ENCODE data around the gene SLC6A18.
"Not testable (repeated sequence)": the region's sequence is repeated elsewhere in the genome, so short reads cannot be mapped to it uniquely, and the experiment has no call there.

Gene SLC6A18

GRCh38 chr5:1261643-1262042 is 36.5 kb downstream of the SLC6A18 start:
- DNase-seq = no peak

DNA sequence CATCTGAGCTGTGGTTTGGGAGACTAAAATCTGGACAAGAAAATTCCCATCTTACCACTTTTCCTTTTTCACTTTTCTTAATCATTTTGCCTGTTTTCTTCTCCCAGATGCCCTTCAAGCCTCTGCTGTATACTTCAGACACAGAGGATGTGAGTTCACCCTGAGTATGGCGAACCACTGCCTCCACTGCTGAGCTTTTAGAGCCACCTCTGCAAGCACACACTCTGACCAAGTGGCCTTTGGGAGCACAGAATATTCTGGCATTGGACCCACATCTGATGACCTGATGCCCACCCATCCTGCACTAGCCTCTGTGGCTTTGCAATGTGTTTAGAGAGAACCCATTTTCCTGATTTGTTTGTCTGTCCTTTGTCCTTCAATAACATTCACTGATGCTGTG is 37.2 kb downstream of the SLC6A18 start:
- no peak for DNase-seq

DNA sequence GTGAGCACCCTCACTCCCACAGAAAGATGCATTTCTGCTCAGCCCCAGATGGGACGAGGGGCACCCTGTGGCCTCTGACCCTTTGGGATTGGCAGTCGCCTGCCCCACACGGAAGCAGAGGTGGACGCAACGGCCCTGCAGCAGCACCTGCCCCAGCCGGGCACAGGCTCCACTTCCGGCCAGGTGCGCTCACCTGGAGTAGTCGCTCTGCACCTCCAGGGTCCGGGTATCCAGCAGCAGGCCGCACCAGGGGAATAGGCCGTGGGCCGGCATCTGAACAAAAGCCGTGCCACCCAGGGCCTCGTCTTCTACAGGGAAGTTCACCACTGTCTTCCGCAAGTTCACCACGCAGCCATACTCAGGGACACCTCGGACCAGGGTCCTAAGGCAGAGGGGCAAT is 39.0 kb downstream of the SLC6A18 start:
- no peak for DNase-seq

GRCh38 chr5:1265026-1265425 is 39.8 kb downstream of the SLC6A18 start:
- DNase-seq = no peak

DNA sequence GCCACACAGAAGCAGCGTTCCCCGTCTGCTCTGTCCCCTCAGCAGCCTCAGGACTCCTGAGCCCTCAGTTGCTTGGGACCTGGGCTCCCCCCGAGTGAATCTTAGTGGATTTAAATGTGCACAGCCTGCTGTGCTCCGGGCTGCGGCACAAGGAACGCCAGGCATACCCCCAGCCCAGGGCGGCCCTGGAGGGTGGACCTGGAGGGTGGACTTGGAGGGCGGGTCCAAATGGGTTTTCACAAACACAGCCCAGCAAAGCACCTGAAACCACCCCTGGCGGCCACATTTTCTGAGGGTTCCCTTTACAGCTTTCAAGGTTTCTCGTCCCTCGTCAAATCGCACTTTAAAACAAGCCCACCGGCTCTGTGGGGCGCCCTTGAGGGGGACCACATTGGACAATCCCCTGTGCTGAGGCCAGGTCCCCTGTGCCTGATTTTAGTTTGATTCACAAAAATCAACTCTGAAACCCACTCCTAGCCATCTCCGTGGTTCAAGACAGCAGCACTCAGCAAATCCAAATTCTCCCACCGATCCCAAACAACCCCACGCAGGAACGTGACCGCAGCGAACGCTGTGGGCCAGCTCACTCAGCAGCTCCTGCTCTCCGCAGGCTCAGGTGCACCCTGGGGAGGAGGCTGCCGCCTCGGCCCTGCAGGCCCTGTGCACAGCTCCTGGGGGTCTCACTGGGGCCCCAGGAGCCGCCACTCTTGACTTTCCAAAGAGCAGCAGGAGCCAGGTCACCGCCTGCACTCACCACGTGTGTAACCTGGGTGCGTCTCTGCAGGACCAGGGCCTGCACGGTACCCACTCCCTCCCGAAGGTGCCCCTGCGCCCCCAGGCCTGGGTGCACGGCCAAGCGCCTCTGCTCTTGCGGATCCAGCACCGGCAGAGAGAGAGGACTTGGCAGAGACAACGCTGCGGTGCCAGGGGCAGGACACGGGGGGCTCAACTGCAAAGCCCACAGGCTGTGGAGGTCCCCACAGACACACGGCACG is 40.6 kb downstream of the SLC6A18 start:
- DNase-seq = no peak

DNA sequence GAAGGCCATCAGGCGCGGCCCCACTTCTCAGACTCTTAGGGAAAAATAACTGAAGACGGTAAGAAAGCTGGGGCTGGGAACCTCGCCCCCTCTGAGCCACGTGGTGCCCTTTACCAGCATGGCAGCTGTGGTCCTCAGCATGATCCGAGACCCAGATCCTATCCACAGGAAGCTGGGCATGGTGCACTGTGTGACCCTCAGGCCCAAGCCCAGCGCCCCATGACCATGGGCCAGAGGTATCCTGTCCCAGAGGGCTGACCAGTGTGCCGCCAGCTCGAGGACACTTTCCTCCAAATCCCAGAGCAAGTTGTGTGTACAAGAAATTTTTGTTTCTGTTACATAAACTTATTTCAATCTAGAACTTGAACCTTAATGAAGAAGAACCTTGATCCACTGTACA is 41.6 kb downstream of the SLC6A18 start:
- no peak for DNase-seq

DNA sequence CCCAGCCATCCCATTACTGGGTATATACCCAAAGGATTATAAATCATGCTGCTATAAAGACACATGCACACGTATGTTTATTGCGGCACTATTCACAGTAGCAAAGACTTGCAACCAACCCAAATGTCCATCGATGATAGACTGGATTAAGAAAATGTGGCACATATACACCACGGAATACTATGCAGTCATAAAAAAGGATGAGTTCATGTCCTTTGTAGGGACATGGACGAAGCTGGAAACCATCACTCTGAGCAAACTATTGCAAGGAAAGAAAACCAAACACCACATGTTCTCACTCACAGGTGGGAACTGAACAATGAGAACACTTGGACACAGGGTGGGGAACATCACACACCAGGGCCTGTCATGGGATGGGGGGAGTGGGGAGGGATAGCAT is 42.3 kb downstream of the SLC6A18 start:
- DNase-seq = not testable (repeated sequence)

DNA sequence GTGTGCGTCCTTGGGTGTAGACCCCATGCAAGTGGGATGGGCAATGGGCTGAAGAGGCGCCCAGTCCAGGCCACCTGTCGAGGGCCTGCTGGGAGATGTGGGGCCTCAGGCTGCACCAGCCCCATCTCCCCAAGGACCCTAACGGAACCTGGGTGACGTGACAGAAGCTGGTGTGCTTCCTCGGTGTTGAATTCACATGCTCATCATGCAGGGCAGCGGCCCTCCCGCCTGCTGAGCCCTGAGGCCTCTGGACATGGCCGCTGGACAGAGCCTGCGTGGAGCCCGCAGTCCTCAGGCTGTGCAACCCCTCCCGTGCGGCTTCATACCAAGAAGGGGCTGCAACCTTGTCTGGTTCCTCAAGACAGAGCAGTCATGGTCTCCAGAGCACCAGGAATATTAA is 42.9 kb downstream of the SLC6A18 start:
- DNase-seq = no peak

DNA sequence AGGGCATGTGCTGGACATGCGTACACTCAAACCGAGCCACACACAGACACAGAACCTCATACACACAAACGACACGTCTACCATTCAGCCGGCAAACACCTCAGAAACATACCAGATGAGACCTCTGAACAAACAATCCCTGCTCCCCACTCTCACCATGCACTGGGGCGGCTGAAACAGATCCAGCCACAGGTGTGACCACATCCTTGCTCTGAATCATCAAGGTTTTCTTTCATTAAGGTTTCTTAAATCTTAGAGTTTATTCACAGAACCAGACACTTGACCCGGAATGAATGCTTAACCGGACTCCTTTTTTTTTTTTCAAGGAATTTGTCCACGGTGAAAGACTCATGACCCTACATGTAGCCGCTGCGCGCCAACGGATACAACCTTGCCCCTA is 43.5 kb downstream of the SLC6A18 start:
- DNase-seq = no peak

DNA sequence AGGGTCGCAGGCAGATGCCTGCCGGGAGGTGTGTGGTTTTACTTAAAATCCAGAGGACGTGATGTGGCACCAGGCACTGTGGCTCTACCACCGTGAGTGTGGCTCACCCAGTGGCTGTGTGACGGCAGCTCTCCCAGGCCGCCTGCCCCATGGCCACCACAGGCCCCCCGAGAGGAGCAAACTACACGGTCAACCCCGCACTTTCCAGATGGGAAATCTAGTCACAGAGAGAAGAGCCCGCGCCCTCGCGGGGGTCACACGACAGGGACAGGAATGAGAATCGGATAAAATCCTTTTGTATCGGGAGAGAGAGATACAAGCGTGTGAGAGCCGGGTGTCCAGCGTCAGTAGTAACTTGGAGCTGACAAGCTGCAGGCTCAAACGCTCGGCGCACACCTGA is 45.2 kb downstream of the SLC6A18 start:
- DNase-seq = no peak

DNA sequence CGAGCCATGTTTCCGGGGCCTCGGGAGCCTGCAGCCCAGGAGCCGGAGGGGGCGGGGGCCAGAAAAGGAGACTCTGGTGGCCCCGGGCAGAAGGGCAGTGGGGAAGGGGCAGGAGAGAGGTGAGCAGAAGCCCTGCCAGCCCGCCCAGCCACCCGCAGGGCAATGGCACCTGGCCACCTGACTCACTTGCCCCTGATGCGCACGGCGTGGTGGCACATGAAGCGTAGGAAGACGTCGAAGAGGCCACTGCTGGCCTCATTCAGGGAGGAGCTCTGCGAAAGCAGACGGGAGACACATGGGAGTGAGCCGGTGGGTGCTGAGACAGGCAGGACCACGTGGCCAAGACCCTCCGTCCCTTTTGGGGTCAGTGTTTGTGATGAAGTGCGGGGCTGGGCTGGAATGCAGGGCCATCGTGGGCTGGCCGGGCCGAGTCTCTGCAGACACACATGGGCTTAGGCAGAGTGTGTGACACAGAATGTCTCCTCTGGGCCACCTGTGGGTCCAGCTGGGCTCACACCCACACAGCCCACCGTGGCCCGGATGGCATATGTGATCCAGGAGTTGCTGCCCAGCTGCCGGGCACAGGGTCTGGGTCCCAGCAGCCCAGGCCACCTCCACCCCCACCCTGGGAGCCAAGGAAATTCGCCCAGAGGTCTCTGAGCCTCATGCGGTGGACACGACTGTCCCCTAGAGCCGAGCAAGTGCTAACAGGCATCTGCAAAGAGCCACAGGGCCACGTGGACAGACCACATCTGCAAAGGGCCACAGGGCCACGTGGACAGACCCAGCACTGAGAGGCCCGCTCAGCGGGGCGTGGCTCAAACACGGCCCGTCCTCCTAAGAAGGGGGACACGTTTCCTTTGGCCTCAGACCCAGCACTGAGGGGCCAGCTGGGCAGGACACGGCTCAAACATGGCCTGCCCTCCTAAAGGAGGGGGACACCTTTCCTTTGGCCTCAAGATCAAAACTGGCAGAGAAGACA is 46.0 kb downstream of the SLC6A18 start:
- no peak for DNase-seq

GRCh38 chr5:1272201-1272600 is 47.0 kb downstream of the SLC6A18 start:
- DNase-seq = no peak

- no peak for DNase-seq
These were observed 48.6 kb downstream of the SLC6A18 start for GRCh38 chr5:1273745-1274144.

DNA sequence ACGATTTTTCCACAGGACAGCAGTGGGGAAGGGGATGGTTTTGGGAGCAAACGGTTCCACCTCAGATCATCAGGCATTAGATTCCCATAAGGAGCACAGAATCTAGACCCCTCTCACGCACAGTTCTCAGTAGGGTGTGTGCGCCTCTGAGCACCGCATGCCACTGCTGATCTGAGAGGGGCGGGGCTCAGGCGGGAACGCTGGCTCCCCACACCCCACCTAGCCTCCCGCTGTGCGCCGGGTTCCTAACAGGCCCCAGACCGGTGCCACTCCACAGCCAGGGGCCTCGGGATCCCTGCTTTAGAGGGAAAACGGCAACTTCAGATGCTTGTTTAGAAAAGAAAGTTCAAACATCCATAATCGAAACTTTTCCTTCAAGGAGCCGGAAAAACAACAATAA is 49.3 kb downstream of the SLC6A18 start:
- no peak for DNase-seq

- not testable (repeated sequence) for DNase-seq
These were observed 50.5 kb downstream of the SLC6A18 start for GRCh38 chr5:1275397-1276391.

GRCh38 chr5:1276930-1277329 is 51.7 kb downstream of the SLC6A18 start:
- DNase-seq = no peak

- no peak for DNase-seq
These were observed 52.1 kb downstream of the SLC6A18 start for GRCh38 chr5:1277331-1277730.

DNA sequence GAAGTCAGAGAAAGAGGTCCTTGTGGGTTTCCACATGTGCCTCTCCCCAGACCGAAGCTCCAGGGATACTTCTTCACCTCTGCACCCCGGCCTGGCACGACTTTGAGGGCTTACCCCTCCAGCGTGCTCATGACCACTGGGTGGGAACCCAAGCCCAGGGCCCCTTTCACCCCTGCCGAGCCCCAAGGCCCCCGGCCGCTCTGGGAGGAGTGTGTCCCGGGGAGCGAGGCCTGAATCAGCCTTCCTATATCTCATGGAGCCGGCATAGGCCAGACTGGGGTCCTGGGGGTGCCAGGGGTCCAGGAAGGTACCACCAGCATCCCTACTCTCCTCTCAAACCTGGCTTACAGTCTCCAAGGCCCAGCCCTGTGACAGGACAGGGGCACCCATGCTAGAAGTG is 52.6 kb downstream of the SLC6A18 start:
- DNase-seq = no peak

GRCh38 chr5:1278216-1278615 is 53.0 kb downstream of the SLC6A18 start:
- no peak for DNase-seq

GRCh38 chr5:1278656-1279442 is 53.7 kb downstream of the SLC6A18 start:
- no peak for DNase-seq

DNA sequence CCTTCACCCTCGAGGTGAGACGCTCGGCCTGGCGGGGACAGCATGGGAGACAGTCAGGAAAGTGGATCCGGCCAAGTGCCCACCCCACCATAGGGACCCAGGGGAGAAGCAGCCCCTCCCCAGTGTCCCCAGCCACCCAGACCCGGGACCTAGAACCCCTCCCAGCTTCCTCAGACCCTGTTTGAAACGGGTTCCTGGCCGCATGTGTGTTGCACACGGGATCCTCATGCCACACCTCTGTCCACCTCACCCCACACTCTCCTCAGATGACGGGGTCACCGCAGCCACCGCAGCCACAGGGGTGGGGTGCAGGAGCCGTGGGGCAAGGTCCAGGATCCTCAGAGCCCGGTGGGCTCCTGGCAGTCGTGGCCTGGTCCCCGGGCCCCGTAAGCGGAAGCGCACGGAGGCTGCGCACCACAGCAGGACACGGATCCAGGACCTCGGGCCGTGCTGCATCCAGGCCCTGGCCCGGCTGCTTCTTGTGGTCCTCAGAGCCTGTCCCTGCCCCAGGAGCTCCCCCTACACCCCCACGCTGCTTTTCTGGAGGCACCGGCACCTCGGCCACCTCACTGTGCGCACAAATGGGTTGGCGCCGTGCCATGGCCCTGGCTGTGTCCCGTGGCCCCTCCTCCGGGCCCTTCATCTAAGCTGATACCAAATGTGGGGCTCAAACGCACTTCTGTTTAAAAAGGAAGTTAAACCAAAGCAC is 54.4 kb downstream of the SLC6A18 start:
- no peak for DNase-seq

Data from islet precursor cell (in vitro differentiated cells).